Activated T-cell treated with anti-CD3 and anti-CD28 coated beads for 24 hours (primary cell): ENCODE data around the gene ST7L.

Source experiments
- DNase-seq: peaks from one replicate; pipeline ENCODE4 v3.0.0-alpha.2; 2020; ENCODE audit warnings: low read depth

The ST7L gene

GRCh38 chr1:112515311-112516009 lies 103.5 kb downstream of the ST7L start:
- DNase-seq = no peak

DNA sequence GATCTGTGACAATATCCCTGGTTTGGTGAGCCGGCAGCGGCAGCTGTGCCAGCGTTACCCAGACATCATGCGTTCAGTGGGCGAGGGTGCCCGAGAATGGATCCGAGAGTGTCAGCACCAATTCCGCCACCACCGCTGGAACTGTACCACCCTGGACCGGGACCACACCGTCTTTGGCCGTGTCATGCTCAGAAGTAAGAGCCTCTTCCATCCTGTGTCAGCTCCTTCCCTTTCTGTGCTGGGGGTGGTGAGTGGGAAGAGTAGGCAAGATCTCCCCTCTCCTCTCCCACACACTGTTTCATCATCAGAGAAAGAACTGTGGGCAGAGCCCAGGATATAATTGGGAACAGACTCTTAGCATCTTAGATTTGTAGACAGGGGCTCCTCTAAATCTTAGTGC lies 104.0 kb downstream of the ST7L start:
- no peak for DNase-seq

- no peak for DNase-seq
These were observed 105.7 kb downstream of the ST7L start for GRCh38 chr1:112513112-112513870.

GRCh38 chr1:112511897-112512296 lies 107.0 kb downstream of the ST7L start:
- no peak for DNase-seq

GRCh38 chr1:112510340-112510739 lies 108.6 kb downstream of the ST7L start:
- no peak for DNase-seq

GRCh38 chr1:112509660-112510178 lies 109.2 kb downstream of the ST7L start:
- DNase-seq = no peak

- no peak for DNase-seq
These were observed 109.8 kb downstream of the ST7L start for GRCh38 chr1:112509005-112509659.

DNA sequence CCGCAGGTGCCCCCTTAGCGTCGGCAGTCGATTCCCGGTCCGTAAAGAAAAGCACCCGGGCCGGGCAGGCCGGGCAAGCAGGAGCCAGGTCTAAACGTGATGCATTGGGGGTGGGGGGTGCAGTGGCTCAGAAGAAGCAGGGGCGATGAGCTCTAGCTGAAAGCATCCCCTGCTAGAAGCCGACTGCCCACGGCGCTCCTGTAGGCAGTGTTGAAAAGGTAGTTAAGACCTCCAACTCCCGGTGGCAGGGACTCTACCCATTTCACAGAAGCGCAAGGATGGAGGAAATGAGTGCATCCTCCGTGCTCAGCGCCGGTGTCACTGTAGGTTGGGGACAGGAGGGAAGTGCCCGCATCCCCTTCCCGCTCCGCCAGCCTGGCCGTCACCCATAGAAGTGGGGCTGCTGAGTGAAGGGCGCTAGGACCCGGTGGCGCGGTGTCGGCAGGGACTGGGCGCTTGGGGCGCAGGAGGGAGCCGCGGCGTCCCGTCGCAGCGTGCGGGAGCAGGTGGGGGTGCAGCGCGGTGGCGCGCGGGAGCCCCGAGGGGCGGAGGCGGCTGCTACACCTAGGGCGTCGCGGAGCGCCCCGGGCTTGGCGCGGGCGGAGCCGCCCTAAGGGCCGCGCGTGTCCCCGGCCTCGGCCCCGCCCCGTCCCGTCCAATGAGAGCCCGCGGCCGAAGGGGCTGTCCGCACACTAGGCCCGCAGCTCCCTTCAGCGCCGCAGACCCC lies 110.5 kb downstream of the ST7L start, which contains the start of gene WNT2B:
WNT2B (plus strand) TSS at position 688 of the 727 bp plus-strand sequence. CDS start 298 bp downstream, outside the sequence.
- DNase-seq = peak; percentile 22

DNA sequence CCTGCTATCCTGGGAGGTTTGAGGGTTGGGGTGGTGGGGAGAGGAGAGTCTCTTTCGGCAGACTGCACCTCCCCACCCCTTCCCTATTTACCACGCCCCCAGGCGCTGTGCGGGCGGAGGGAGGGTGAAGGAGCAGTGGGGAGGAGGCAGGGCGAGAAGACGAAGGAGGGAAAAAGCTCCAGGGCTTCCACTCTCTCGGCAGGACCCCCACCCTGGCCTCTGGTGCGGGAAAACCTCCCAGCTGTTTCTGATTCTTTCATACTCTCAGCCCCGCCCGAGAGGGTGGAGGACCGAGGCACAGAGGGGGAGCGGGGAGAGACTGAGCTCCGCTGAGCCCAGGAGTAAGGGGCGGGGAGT lies 111.0 kb downstream of the ST7L start:
- no peak for DNase-seq

DNA sequence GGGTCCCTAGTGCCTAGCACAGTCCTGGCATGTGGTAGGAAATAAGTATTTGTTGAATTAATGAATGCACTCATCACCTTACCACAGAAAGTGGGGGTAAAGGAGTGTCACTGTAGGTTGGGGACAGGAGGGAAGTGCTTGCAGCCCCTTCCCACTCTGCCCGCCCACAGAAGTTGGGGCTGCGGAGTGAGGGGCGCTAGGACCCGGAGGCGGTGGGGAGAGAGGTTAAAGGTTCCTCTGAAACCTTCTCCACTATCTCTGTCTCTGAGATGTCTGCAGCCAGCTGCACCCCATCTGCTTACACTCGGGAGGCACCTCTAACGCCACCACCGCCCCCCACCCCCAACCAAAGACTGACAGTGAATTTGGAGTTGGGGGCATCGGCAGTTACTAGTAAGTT lies 111.6 kb downstream of the ST7L start:
- DNase-seq = no peak

GRCh38 chr1:112506731-112507130 lies 112.2 kb downstream of the ST7L start:
- no peak for DNase-seq

DNA sequence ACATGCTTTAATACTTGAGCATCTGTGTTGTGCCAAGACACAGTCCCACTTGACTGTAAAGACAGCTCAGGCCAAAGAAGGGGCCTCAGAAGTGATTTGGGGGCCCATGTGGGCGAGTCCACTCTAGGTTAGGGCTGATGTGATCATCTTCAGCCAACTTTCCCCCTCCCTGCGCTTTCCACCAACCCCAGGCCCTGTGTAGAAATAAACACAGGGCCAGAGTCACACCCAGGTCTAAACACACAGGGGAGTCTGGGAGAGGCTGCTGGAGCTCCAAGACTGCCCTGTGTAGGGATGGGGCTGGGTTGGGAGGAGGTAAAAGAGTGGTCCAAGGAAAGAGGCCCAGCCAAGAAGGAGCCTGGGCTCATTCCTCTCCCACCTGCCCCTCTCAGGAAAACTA lies 112.6 kb downstream of the ST7L start:
- no peak for DNase-seq

- DNase-seq = no peak
These were observed 113.1 kb downstream of the ST7L start for GRCh38 chr1:112505878-112506277.

DNA sequence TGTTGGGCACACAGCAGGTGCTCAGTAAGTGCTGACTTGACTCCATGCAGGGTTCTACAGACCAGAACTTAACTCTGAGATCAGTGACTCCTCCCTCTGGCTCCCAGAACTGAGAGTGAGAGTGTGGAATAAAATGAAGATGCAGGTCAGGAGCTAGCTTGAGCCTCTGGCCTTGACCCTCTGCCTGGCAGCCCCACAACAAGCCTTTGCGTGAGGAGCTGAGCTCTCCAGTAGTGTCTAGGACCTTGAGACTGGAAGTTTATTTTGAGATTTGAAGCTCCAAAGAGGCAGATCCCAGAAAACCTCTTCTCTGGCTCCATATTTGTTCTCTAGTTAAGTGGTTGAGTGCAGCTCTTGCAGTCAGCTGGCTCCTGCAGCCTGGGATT lies 113.5 kb downstream of the ST7L start:
- no peak for DNase-seq

- no peak for DNase-seq
These were observed 114.1 kb downstream of the ST7L start for GRCh38 chr1:112504661-112505399.

DNA sequence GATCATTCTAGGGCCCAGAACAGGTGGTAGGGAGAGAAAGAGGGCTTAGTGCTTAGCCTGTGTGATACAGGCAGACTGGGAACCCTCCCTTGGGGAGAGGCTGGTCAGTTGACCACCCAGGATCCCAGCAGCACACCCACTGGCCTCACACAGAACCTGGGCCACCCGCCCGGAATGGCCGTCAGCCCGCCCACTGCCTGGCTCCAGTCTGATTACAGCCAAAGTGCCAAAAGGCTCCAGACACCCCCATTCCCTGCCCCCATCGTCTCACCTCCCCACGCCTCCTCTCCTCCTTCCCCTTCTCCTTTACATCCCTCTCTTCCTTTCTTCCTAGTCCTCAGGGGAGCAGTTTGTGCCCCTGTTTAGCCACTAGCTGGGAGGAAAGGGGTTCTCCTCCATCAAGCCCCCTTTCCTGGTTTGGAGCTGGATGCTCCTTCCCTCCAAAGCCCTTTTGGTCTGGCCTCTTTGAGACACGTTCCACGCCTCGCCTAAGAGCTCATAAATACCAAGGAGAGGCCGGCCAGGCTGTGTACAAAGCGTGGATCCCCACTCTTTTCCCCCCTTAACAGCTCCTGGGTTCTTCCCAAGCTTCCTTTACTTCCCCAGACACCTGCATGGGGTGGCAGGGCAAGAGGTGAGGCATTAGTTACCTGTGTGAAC lies 114.8 kb downstream of the ST7L start:
- DNase-seq = no peak

DNA sequence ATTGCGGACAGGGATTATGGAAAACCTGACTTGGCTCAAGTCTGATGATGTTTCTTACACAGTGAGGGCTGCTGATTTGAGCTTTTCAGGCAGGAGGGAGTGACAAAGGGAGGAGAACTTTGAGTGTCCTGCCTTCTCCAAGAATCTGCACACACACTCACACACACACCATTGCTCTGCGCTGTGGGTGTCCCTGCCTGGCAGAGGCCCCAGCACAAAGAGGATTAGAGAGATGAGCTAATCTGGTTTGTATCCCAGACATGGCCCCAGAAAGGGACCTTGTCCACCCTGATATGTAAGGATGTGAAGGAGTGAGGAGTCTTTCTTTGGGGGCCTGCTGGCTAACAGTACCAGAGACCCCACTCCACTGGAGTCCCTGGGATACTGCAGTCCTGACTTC lies 116.1 kb downstream of the ST7L start:
- no peak for DNase-seq

- peak; percentile 32 for DNase-seq
These were observed 116.9 kb downstream of the ST7L start for GRCh38 chr1:112501810-112502641.

- no peak for DNase-seq
These were observed 122.7 kb downstream of the ST7L start for GRCh38 chr1:112496290-112496689.

DNA sequence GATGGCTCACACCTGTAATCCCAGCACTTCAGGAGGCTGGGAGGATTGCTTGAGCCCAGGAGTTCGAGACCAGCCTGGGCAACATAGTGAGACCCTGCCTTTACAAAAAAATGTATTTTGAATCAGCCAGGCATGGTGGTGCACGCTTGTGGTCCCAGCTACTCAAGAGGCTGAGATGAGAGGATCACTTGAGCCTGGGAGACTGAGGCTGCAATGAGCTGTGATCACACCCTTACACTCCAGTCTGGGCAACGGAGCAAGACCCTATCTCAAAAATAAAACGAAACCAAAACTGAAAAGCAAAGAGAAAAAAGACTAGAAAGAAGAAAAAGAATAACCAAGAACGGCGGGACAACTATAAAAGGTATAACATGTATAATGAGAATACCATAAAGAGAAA lies 125.6 kb downstream of the ST7L start:
- DNase-seq = no peak
